ENCODE data around the gene NRXN3.
"Not testable (repeated sequence)": the region's sequence is repeated elsewhere in the genome, so short reads cannot be mapped to it uniquely, and the experiment has no call there.

NRXN3 gene

GRCh38 chr14:78403278-78403815, 233.2 kb downstream of the NRXN3 start:
- no peak for DNase-seq (ENCODE audit: low spot score)

GRCh38 chr14:78405079-78405856, 235.1 kb downstream of the NRXN3 start:
- no peak for DNase-seq (ENCODE audit: low spot score)

- no peak for DNase-seq (ENCODE audit: low spot score)
Observed at GRCh38 chr14:78412475-78412874, 242.3 kb downstream of the NRXN3 start.

GRCh38 chr14:78414172-78414571, 244.0 kb downstream of the NRXN3 start:
- no peak for DNase-seq (ENCODE audit: low spot score)

- DNase-seq (ENCODE audit: low spot score) = no peak
Observed at GRCh38 chr14:78417532-78417931, 247.4 kb downstream of the NRXN3 start.

DNA sequence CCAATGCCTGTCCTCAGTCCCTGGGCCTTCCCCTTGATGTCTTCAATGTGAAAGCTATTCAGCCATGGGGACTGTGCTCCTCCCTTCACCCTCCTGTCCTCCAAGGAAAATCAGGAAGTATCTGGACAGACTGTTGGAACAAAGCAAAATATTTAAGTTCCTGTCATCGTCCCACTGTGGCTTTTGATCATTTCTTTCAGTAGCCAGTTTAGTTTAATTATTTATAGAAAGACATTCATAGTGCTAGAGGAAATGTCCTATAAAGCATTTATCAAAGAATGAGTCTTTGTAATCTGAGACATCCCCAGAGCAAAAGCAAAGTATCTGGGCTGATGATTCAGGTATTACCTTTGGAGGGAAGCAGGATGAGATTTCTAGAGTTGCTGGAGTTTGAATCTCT, 254.1 kb downstream of the NRXN3 start:
- no peak for DNase-seq (ENCODE audit: low spot score)

- DNase-seq (ENCODE audit: low spot score) = peak; percentile 38
Observed at GRCh38 chr14:78425330-78425729, 255.2 kb downstream of the NRXN3 start.

DNA sequence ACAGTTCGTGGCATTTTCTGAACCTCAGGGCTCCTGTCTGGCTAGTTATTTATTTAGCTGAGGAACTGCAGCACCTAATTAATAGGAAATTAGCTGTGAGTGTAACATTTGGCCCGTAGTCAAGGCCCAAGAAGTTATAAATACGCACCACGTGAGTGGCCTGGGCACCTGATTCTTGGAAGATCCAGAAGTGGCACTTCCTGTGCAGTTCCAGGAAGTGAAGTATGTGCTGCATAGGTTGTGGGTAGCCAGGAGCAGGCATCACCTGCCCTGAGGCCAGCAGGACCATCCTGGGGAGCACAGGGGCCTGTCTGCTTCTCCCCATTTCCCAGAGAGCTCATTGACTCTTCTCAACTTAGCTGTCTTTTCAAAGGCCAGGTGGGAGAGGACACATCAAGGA, 255.6 kb downstream of the NRXN3 start:
- no peak for DNase-seq (ENCODE audit: low spot score)

DNA sequence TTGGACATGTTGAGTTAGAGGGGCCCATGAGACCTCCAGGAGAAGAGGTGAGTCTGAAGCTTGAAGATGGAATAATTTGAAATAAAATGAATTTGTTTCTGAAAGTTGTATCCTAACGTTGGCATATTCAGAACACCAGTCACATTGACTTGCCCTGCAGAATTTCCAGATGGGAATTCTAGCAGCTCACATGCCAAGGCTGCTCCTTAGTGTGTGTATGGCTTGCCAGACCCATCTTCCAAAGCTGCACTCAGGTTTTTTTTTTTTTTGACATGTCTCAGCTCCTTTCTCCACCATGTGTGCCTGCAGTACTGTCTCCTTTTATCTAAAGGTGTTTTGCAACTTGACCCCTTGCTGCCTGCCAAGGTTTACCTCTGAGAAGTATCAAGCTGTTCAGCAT, 261.9 kb downstream of the NRXN3 start:
- no peak for DNase-seq (ENCODE audit: low spot score)

DNA sequence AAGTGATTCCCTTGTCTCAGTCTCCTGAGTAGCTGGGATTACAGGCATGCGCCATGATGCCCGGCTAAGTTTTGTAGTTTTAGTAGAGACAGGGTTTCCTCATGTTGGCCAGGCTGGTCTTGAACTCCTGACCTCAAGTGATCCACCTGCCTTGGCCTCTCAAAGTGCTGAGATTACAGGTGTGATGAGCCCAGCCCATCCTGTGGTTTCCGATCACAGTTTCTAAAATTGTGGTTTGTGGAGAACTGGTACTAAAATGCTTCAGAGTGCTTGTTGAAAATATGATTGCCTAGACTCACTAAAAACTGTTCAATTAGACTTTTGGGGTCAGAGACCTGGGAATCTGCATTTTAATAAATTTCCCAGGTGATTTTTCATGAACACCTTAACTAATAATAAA, 267.3 kb downstream of the NRXN3 start:
- not testable (repeated sequence) for DNase-seq (ENCODE audit: low spot score)

DNA sequence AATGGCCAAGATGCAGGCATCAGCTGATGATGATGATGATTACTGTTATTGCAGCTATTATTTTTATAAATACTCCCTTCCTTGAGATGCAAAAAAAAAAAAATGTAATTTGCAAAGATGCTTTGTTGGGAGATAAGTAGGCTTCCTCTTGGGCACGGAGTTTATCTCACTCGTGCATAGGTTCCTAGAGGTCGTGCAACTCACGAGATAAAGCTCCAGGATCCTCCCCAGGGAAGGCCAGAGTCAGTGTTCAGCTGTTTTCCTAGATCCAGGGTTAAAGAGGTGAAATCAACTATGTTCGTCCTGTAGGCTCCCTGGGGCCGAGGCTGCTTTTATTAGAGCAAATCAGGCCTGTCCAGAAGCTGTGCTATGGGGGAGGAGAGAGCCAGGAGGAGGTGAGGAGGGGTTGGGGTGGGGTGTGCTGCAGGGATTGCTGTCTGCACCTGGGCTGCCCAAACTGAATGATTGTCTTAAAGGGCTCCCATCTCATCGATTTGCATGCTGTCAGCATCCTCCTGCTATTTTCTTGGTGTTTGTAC, 270.3 kb downstream of the NRXN3 start:
- DNase-seq (ENCODE audit: low spot score) = no peak

- DNase-seq (ENCODE audit: low spot score) = no peak
Observed at GRCh38 chr14:78443834-78444233, 273.7 kb downstream of the NRXN3 start.

- no peak for DNase-seq (ENCODE audit: low spot score)
Observed at GRCh38 chr14:78445275-78445674, 275.1 kb downstream of the NRXN3 start.

GRCh38 chr14:78446807-78447206, 276.6 kb downstream of the NRXN3 start:
- DNase-seq (ENCODE audit: low spot score) = peak; percentile 60

DNA sequence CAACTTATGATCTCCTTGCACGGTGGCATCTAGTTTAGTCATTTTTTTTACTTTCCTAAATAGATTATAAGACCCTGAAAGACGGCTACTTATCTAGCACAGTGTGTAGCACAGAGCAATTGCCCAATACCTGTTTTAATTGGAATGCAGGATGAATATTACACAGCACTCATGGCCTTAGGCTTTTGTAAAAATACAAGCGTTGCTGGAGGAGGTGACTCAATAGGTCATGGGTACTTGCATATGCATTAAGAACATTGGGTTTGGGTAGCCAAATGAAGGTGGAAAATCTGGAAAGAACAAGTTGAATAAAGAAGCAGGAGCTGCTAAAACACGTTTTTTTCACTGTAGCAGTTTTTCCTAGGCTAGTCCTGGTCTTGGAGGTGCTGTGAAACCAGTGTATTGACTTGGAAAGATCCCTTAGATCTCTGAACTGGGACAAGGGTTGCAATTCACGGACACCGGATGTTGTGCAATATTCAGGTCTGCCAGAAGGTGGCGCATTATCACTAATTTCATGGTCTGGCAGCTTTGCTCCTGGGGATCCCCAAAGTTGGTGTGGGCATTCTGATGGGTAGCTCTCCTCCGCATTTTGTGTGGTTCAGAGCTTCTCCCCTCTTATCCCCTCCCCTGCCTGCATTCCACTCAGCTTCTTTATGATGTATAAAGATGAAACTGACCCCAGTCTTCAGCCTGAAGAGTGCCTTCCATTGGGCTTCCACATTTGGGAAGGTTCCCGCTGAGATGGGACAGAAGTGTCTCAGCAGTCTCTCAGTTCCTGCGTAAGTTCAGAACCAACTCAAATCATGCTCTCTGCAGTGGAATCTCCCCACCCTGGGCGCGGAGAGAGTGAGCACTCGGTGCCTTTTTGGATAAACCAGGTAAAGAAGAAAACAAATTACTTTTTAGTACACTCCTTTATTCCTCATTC, 278.3 kb downstream of the NRXN3 start:
- DNase-seq (ENCODE audit: low spot score) = peak; percentile 78

- DNase-seq (ENCODE audit: low spot score) = no peak
Observed at GRCh38 chr14:78450669-78451318, 280.6 kb downstream of the NRXN3 start.

GRCh38 chr14:78451319-78451695, 281.1 kb downstream of the NRXN3 start:
- no peak for DNase-seq (ENCODE audit: low spot score)

DNA sequence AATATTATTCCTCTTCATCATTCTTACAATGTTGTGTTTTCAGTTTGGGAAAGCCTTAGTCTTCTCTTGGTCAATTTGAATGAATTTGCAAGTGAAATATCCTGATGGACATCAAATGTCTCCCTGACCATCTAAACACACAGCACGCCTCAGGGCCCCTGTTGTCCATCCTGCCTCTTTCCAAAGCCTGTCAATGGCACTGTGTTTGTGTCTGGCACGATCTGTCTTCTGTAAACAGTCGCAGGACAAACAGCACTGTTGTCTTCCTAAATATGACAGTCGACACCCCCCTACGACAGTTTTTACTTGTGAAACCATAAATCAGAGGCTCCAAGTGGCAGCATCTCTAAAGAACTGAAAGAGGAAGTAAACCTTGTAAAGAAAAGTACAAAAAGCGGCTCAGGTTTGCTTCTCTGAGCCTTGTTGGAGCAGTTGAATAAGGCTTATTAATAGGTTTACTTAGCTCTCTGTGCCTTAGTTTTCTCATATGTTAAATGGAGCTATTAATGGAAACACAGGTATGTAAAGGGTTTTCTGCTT, 285.8 kb downstream of the NRXN3 start:
- no peak for DNase-seq (ENCODE audit: low spot score)

DNA sequence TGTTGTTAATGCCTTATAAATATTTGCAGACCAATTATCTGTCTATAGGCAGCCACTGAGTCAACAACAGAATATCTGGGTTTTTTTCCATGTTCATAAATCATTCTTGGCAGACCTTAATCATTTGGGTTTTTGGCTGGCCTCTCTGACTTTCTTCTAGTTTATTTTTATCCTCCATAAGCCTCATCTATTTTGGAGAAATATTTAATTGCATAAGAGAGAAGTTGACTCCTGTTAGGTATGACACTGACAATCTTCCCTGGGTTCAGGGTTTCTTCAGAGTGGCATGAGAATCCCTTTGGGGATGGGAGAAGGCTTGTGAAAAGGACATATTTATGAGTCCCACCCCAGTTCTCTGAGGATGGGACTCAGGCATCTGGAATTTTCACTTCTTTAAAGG, 299.8 kb downstream of the NRXN3 start:
- DNase-seq (ENCODE audit: low spot score) = no peak

GRCh38 chr14:78479127-78479780, 309.1 kb downstream of the NRXN3 start:
- no peak for DNase-seq (ENCODE audit: low spot score)

DNA sequence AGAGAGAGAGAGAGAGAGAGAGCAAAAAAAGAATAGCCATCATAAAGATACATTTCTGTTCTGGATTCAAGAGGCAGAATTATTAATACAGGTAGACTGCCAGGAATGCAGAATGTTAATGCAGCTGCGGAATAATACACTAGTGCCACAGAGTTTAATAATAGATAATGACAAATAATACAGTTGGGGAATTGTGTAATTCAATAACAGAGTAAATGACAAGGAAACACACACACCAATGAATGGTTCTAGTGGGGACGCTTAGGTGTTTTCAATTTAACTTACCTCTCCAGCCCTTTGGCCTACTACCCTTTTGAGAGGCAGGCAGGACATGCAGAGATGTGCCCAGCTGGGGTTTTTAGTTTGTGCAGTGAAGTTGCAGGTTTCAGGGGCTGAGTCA, 313.9 kb downstream of the NRXN3 start:
- DNase-seq (ENCODE audit: low spot score) = no peak
